SK-N-SH treated with all-trans-retinoic acid at 6 μM for 48 hours (cell line): ENCODE results near the gene KLRF1.

Experiments
- OSR1 ChIP-seq: fragments of 250-450 bp; sonication (Bioruptor Pico); IDR thresholded peaks from 2 replicates; pipeline ENCODE4 v1.8.0; 2022; ENCODE audit warnings: moderate library complexity, mild to moderate bottlenecking, inconsistent platforms
- RARB ChIP-seq: fragments of 250-450 bp; sonication (Bioruptor Pico); IDR thresholded peaks from 2 replicates; pipeline ENCODE4 v1.8.0; 2021; ENCODE audit warnings: mild to moderate bottlenecking, moderate library complexity

- TF ChIP-seq RARB (CRISPR knock-in tag) (no peak), OSR1 (CRISPR knock-in tag) (no peak)
Measured at GRCh38 chr12:9858135-9858534, 30.9 kb downstream of the KLRF1 start.
